SK-N-MC (cell line): ENCODE data around the gene PRM2.

ENCODE experiments used
- EZH2 ChIP-seq: fragments of 200-600 bp; sonication (generic); IDR thresholded peaks from one replicate; pipeline ENCODE4 v1.6.1; 2017; ENCODE audit warnings: antibody characterized with exemption
- POLR2AphosphoS5 ChIP-seq: IDR thresholded peaks from 2 replicates; pipeline ENCODE4 v1.6.1; 2012; ENCODE audit warnings: mild to moderate bottlenecking, low read depth, low read length, borderline replicate concordance

DNA sequence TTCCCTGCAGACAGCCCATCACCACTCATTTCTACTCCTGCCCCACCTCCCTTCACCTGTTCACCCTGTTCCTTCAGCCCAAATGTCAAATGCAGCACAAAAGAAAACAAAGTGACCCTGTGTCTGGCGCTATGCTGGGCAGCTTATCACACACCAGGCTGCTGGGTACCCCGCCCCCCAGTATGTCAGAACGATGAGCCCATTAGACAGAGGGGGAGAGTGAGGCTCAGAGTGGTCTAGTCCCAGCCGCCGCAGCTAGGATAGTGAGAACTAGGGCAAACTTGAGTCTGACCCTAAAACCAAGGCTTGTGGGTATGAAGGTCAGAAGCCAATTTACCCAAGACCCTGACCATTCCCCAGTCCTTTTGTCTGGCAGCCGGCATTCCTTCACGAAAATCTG is 11.2 kb downstream of the PRM2 start:
- TF ChIP-seq EZH2: no peak
- TF ChIP-seq POLR2AphosphoS5: no peak
